ENCODE results near the gene ANXA10.
A peak's percentile ranks its signal among the peaks of the same experiment; 100 is the strongest.
"Not testable (repeated sequence)": the region's sequence is repeated elsewhere in the genome, so short reads cannot be mapped to it uniquely, and the experiment has no call there.

The ANXA10 gene

GRCh38 chr4:168118116-168118655, 25.8 kb downstream of the ANXA10 start:
- no peak for DNase-seq

DNA sequence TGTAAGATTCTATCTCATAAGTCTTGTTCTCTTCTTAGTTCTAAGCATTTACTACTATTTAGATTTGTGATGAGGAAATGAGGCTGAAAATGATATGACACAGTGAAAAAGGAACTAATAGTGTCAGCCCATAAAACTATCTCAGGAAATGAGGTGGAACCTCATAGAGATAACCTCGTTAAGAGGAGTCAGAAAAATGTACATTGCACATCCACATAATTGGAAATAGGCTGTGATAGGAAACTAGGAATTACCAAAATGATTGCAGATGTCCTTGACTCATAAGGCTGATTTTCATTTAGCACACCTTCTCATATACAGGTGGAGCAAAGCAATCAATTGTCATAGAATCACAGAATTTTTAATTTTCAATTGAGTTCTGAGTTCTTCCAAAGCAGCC, 26.8 kb downstream of the ANXA10 start:
- DNase-seq = no peak

- DNase-seq = no peak
Measured at GRCh38 chr4:168119890-168120289, 27.6 kb downstream of the ANXA10 start.

- DNase-seq = no peak
Measured at GRCh38 chr4:168120811-168121210, 28.5 kb downstream of the ANXA10 start.

GRCh38 chr4:168124008-168124641, 31.8 kb downstream of the ANXA10 start:
- no peak for DNase-seq

- no peak for DNase-seq
Measured at GRCh38 chr4:168126952-168127351, 34.6 kb downstream of the ANXA10 start.

GRCh38 chr4:168128601-168129000, 36.3 kb downstream of the ANXA10 start:
- DNase-seq = no peak

DNA sequence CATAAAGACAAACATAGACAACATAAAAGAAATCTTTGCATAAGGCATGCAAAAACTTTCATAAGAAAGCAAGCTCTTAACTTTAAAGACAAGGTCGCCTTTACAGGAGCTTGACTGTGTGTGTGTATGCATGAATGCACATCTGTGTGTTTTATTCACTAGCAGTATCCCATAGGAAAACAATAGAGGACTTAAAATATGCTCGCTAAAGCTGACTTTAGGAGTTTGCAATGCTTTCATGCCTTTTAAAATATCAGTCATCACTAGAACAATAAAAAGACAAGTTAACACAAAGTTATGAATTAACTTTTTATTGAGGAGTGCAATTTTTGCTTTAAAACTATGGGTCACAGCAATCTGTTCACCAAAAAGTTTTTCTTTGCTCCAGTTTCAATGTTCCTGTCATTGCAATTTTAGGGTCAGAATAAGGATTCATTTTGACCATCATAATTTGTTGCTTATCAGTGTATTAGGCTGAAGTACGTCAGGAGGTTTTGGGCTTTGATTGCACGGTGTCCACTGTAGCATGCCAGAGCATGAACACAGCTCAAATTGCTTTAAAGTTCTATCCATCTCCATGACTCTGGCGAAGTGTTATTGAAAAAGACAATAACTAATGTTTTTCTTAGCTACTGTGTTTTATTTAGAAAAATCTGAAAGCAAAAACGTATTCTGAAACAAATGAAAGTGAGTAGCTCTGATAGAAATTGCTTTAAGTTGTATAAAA, 36.9 kb downstream of the ANXA10 start:
- no peak for DNase-seq

GRCh38 chr4:168129802-168130201, 37.5 kb downstream of the ANXA10 start:
- DNase-seq = no peak

DNA sequence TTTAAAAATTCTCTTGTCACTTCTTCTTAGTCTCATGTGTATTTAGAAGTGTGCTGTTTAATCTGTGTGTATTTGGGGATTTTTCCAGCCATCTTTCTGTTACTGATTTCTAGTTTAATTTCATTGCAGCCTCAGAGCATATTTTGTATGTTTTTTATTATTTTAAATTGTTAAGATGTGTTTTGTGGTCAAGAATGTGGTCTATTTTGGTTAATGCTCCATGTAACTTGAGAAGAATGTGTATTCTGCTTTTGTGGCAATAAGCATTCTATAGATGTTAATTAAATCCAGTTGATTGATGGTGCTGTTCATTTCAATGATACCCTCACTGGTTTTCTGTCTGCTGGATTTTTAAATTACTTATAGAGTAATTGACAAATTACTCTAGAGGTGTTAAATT, 38.9 kb downstream of the ANXA10 start:
- no peak for DNase-seq

GRCh38 chr4:168134651-168135050, 42.3 kb downstream of the ANXA10 start:
- DNase-seq = no peak

GRCh38 chr4:168135860-168136259, 43.5 kb downstream of the ANXA10 start:
- not testable (repeated sequence) for DNase-seq

- not testable (repeated sequence) for DNase-seq
Measured at GRCh38 chr4:168137695-168138094, 45.4 kb downstream of the ANXA10 start.

DNA sequence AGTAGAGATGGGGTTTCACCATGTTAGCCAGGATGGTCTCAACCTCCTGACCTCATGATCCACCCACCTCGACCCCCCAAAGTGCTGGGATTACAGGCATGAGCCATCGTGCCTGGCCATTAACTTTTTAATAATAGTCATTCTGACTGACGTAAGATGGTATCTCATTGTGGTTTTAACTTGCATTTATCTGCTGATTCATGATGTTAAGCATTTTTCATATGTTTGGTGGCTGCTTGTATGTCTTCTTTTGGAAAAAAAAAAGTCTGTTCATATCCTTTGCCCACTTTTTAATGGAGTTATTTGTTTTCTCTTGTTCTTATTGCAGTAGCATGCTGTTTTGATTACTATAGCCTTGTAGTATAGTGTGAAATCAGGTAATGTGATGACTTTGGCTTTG, 45.8 kb downstream of the ANXA10 start:
- no peak for DNase-seq

DNA sequence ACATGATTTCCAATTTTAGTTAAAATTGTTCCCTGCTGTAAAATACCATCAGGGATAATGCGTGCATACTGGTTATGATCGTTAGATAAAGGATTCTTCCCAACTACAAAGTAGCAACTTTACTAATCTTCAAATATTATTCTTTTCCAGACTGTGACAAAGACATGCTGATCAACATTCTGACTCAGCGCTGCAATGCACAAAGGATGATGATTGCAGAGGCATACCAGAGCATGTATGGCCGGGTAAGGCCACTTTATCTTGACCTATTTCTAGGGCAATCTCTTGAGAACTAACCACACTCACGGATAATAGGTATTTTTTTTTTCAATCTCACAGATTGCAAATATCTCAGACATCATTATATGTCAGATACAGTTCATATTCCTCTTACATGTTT, 47.0 kb downstream of the ANXA10 start:
- no peak for DNase-seq

DNA sequence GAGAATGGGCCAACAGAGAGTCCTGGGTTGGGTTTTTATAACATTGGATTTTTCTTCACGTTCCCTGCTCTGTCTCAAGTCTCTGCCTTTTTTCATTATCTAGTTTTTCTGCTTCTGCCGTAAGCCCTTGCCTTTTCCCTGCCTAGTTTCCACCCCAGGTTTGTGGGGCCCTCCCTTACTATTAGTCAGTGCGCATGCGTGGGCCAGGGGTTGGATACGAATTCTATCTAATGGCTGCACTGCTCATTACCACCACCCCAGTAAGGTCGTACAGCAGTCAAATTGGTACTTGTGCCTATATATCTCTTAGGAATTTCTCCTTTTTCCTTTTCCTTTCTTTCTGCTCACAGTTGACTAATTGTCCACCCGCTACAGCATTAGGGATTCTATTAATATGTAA, 49.4 kb downstream of the ANXA10 start:
- no peak for DNase-seq

DNA sequence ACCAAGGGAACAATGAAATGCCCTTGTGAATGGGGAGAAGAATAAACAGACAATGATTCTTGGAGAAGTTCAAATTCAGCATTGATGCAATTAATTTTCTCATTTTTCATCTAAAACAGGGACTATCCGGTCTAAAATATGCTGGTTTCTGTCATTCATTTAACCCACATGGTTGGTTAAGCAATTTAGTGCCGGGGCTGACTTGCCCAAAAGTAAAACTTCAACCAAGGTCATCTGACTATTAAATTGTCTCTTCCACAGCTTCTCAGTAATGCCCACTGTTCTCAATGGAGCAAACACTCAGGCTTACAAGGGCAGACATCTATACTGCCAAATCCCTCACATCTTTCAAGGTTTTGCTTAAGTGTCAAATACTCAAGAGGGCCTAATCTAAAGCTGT, 51.3 kb downstream of the ANXA10 start:
- DNase-seq = no peak

DNA sequence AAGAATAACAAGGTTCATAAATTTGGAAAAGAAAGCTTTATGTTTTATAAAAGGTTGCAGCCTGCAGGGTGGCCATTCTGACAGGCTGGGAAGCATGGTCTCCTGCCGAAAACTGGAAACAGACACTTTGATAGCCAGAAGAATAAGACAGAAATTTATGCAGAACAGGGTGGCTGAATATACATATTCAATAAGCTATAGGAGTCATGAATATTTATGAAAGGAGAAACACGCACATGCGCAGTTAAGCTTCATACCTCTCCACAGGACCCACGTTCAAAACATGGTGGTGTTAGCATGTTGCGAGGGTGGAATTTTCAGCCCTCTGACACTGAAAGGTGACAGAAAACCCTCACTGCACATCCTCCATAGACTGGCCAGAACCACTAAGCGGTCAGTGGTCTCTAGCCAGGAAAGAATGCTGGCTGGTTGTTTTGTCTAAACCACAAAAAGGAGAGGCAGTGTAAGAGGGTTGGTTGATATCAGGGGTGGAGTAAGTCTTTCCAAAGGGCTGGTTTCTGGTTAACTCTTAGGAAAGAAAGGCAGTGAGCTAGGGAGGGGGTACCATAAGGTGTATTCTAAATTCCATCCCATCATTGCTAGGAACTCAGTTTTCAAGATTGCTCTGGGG, 58.2 kb downstream of the ANXA10 start:
- DNase-seq = peak in 1 of 51 donors; percentile 0

DNA sequence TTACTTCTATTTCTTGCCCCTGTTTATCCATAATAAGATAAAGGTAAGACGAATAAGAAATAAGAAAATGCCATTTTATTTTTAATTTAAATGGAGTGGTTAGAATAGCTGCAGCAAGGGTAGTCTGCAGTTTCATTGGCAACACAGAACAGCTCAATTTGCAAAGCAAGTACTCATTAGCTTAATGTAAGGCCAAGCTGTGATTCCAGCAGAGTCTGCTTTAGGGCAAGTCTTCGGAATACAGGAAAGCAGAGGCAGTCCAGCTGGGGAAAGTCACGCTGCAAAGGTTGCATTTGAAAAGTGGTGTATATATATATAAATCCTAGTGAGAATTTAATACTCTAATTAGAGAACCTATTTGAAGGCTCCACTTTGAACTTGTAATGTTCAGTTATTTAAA, 59.0 kb downstream of the ANXA10 start:
- DNase-seq = no peak

GRCh38 chr4:168152837-168153500, 60.6 kb downstream of the ANXA10 start:
- DNase-seq = no peak

DNA sequence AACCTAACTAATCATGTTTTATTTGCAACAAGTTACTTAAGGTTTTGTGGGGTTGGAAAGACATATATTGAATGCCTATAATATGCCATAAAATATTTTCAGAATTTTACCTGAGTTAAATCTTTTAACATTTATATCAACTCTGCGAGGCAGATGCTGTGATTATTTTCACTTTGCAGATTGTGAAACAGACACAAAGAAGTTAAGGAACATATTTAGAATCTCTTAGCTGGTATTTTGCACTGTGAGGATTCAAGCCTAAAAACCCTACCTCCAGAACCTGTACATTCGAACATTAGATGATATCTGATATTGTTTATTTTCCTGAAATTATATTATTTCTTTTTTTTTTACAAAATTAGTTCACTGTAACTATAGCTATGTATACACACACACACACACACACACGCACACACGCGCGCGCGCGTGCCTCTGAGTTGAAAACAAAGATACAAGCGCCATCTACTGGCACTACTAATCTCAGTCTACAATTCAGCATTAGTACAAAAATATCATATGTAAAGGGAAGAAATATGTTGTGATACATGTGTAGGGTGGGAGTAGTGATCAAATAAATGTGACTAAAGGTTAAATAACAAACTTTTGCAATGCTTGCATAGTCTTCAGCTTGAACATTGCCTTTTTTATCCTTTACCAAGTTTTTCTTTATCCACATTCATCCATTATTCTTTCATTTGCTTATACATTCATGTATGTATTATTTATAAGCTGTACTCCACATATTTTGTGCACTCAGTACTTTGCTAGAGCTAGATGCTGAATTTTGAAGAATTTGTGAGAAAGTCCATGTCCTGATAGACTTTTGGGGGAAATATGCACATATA, 61.5 kb downstream of the ANXA10 start:
- peak in 35 of 51 donors; percentile 0 to 69 (median 28) for DNase-seq
